HUDEP-2 (cell line): ENCODE data around the gene DDI2.
"Not testable (repeated sequence)": the region's sequence is repeated elsewhere in the genome, so short reads cannot be mapped to it uniquely, and the experiment has no call there.

Source experiments
- DNase-seq, 76 experiments: peaks; one replicate each; lab custom pipeline; 2025; ENCODE audit not compliant: unreplicated experiment in 76 of 76; lab: John Stamatoyannopoulos, UW

The DDI2 gene

GRCh38 chr1:15633756-15634420 lies 16.6 kb downstream of the DDI2 start:
- DNase-seq: no peak

DNA sequence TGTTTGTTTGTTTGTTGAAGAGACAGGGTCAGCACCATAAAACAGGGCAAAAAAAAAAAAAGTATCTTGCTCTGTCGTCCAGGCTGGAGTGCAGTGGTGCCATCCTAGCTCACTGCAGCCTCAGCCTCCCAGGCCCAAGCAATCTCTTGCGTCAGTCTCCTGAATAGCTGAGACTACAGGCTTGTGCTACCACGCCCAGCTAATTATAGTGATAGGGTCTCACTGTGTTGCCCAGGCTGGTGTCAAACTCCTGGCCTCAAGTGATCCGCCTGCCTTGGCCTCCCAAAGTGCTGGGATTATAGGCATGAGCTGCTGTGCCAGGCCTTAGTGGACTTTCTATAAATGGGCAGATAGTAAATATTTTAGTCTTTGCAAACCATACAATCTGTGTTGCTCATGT lies 19.2 kb downstream of the DDI2 start:
- DNase-seq: no peak

DNA sequence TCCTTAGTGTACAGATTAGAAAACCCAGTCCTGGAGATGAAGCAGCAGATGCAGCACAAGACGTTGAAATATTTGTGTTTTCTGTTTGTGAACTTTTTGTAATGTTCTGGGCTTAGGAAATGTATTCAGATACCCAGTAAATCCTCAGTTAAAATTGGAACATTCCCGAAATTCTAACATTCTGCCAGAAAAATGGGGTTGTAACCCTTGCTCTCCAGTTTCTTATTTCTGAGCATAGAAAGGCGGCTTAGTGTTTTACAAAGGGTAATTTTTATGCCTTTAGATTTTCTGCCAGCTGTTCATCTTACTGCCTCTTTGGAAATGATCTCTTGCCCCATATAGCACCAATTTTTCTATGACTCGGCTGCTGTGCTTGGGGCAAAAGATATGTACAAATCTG lies 20.6 kb downstream of the DDI2 start:
- DNase-seq: no peak

DNA sequence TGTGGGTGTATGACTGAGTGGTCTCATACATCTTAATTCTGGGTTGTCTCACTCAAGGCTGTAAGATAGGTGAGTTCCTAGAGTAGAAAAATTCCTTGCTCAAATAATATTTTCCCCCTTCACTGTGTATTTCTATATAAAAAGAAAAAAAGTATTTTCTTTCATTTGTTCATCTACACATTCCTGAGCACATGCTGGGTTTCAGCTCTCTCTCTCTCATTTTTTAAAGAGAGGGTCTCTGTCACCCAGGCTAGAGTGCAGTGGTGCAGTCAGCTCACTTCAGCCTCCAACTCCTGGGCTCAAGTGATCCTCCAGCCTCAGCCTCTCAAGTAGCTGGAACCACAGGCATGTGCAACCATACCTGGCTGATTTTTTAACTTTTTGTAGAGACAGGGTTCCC lies 22.0 kb downstream of the DDI2 start:
- no peak for DNase-seq

GRCh38 chr1:15639931-15640330 lies 22.7 kb downstream of the DDI2 start:
- DNase-seq: no peak

DNA sequence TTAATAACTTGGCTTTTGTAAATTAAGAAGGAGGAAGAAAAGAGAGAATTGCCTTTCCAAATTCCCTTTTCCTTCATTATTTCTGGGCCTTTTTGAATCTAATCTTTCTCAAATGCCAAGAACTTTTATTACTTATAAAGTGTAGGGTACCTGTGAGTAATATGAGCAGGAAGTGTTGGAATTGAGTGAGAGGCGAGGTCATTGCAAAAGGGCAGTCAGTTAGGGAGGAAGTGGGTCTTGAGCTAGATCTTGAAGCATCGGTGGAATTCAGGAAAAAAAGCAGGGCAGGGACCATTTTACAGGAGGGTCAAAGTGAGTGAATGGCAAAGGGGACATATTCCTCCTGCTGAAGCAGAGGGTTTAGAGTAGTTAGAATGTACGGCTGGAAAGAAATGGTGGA lies 23.4 kb downstream of the DDI2 start:
- no peak for DNase-seq

DNA sequence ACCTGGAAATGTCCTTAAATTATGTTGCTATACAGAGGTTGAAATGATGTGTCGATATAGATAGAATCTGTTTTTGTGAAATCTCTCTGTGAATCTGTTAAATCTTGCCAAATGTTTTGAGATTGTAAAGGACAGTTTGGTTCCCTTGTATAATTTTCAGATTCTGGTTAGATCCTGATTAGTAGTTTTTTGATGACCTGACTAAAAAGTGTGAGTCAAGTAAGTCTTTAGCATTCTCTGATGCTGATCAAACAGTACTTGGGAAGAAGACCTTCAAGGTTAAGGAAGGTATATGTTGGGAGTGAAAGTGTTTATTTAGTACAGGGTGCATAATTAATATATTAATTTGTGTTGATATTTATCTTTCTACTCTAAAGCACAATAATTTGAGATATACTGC lies 32.7 kb downstream of the DDI2 start:
- DNase-seq: no peak

GRCh38 chr1:15650433-15650832 lies 33.2 kb downstream of the DDI2 start:
- no peak for DNase-seq

- DNase-seq: not testable (repeated sequence)
These were observed 34.9 kb downstream of the DDI2 start for GRCh38 chr1:15652130-15652529.

DNA sequence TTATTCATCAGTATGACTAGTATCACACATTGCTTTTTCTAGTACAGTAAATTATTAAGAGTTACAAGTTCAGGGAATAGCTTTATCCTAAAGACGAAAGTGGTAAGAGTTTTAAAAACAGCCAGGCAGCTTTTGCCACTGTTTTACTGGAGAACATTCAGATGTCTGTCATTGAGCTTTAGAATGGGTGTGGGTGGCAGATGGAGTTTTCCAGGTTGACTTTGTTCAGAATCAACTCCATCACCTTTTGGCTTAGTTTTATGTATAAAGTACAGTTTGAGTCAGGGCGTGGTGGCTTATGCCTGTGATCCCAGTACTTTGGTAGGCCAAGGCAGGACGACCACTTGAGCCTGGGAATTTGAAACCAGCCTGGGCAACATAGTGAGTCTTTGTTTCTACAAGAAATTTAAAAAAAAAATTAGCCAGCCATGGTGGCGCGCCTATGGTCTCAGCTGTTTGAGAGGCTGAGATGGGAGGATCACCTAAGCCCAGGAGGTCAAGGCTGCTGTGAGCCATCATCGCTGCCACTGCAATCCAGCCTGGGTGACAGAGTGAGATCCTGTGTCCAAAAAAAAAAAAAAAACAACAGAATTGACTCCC lies 36.9 kb downstream of the DDI2 start:
- DNase-seq: no peak

GRCh38 chr1:15656464-15656863 lies 39.2 kb downstream of the DDI2 start:
- no peak for DNase-seq

DNA sequence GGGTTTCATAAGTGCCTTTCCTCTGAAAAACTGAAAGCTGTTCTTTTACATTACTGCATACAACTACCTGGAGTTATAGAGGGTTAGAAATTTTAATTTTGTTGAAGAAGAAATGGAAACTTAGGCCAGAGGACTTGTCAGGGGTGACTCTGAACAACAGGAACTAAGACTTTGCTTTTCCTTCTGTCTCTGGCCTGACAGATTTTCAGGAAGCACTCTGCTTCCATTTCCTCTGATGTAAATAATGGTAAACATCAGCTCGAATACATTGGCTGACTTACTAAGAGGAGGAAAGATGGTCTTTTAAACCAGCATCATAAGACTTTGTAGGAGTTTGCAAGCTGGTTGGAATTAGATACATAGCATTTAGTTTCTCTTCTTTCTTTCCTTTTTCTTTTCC lies 39.8 kb downstream of the DDI2 start:
- no peak for DNase-seq

GRCh38 chr1:15660151-15660550 lies 42.9 kb downstream of the DDI2 start:
- no peak for DNase-seq

DNA sequence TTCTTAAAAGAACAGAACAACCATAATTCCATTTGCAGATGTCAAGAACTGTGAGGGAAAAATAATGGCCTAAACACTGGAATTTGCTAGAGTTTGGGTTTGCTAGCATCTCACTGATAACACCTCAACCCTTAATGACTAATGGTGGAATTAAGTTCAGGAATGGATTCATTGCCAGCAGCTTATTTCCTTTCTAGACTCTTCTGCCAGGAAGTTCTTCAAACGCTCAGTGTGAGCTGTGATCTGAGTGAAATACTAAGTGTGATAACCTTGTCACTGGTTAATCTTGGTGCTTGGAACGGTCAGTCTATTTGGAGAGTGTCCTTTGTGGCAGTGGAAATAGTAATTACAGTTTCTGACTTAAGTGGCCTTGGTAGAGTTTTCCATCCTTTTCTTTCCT lies 45.2 kb downstream of the DDI2 start:
- DNase-seq: no peak

- no peak for DNase-seq
These were observed 46.7 kb downstream of the DDI2 start for GRCh38 chr1:15663925-15664324.

DNA sequence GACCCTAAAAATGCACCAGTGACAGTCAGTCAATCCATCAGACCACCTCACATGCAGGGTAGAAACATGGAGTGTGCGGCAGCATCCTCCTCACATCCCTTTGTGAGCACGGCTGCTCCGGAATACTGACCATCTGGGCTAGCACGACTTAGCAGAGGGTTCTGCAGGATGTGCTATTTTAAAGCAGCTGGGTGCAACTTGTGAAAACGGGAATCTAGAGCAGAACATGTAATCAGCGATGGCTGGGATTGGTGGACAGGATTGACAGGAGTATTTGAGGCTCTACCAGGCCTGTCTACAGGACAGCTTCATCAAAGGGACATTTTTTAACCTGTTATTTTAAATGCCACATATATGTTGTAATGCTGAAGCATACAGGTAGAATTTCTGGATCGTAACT lies 50.1 kb downstream of the DDI2 start:
- DNase-seq: no peak

DNA sequence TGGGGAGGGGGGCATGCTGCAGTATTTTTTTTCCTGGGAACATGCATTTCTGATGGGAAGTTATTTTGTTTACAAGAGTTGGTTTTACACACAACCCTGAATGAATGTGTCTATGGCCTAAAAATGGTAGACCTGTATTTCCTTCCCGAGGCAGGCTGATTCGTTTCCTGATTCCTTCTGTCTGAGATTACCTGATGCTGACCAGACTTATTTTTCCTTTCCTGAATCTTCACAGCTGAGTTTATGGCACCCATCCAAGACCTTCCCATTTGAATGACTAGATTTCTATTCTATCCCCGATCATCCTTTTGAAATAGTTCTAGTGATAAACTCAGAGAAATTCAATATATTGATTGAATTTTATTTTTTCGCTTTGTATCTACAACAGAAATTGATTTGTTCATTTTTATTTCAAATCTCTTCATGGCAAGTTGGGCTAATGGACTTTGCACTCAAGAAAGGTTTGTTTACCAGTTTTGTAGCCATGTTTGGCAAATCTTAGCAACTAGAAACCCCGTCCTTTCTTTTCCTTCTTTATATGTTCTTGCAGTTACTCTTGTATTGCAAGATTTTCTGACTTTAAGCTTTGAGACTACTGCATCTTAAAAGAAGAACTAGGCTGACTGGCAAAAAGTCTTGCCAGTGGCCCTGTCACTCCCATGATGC lies 51.0 kb downstream of the DDI2 start:
- DNase-seq: no peak

GRCh38 chr1:15669074-15669473 lies 51.8 kb downstream of the DDI2 start:
- DNase-seq: no peak

DNA sequence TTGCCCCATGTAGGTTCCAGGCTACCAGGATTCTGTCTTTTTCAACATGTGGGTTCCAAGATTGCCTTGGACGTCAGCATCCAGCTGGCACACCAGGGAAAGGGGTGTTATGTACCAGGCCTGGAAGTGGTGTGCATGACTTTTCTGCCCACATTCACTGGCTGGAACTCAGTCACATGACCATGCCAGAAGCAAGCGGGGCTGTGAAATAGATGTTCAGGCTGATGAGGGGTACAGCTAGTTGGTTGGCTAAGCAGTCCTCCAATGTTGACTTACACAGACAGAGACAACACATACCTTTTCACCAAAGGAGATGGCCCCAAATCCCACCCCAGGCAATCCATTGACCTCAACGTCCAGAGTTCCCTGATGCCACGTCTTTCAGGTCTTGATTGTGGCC lies 52.6 kb downstream of the DDI2 start:
- DNase-seq: no peak

- no peak for DNase-seq
These were observed 54.2 kb downstream of the DDI2 start for GRCh38 chr1:15671430-15671829.

DNA sequence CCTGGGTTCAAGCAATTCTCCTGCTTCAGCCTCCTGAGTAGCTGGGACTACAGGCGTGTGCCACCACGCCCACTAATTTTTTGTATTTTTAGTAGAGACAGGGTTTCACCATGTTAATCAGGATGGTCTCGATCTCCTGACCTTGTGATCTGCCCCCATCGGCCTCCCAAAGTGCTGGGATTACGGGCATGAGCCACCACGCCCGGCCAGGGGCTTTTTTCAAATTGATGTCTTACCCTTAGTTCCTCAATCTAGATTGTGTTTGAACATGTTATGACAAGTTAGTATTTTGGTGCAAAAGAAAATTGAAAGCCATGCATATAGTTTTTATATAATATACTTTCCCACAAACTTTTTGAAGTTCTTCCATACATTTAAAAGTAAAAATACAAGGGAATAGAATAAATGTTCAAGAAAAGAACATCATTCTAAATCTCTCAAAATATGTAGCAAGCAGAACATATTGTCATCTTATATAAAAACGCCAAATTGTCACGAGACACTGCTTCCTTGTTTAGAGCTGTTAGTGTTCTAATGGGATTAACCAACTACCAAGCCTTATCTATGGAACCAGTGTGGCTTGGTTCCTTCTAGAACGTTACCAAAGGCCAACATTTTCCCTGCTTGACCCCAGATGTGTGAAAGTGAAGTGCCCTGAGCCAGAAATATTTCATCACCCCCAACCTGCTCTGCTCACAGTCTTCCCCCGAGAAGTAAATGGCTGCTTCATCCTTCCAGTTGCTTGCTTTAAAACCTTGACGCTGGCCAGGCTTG lies 57.3 kb downstream of the DDI2 start:
- DNase-seq: peak in 15 of 76 experiments; percentile 3 to 69 (median 28)

GRCh38 chr1:15676010-15676409 lies 58.8 kb downstream of the DDI2 start:
- DNase-seq: no peak
